ENCODE measurements around the gene MBP.

MBP gene

DNA sequence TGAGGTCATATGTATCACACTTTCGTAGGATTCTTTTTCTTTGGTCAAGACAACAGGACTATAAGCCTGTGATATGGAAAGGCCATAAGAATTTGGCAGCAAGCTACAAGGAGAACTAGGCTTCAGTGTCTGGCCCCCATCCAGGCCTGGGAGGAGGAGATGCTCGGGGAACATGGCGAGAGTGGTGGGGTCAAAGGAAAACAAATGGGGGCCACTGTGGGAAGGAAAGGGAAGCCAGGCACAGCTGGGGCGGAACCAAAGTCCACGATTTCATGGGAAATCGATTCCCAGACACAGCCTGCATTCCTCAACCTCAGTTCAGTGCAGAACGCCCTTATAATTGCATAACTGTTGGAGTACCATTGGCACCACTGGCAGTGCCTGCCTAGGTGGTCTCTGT, 58.2 kb downstream of the MBP start:
- ATAC-seq = no peak
- no peak for TF ChIP-seq ZNF70 (CRISPR knock-in tag; IDR thresholded peaks at IDR 0.05)
- no peak for TF ChIP-seq ARNTL (CRISPR knock-in tag; IDR thresholded peaks at IDR 0.05; ENCODE audit: borderline replicate concordance, low read depth)
- TF ChIP-seq, protein P1, sequence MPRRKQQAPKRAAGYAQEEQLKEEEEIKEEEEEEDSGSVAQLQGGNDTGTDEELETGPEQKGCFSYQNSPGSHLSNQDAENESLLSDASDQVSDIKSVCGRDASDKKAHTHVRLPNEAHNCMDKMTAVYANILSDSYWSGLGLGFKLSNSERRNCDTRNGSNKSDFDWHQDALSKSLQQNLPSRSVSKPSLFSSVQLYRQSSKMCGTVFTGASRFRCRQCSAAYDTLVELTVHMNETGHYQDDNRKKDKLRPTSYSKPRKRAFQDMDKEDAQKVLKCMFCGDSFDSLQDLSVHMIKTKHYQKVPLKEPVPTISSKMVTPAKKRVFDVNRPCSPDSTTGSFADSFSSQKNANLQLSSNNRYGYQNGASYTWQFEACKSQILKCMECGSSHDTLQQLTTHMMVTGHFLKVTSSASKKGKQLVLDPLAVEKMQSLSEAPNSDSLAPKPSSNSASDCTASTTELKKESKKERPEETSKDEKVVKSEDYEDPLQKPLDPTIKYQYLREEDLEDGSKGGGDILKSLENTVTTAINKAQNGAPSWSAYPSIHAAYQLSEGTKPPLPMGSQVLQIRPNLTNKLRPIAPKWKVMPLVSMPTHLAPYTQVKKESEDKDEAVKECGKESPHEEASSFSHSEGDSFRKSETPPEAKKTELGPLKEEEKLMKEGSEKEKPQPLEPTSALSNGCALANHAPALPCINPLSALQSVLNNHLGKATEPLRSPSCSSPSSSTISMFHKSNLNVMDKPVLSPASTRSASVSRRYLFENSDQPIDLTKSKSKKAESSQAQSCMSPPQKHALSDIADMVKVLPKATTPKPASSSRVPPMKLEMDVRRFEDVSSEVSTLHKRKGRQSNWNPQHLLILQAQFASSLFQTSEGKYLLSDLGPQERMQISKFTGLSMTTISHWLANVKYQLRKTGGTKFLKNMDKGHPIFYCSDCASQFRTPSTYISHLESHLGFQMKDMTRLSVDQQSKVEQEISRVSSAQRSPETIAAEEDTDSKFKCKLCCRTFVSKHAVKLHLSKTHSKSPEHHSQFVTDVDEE (CRISPR knock-in tag; IDR thresholded peaks at IDR 0.05) = no peak
- no peak for TF ChIP-seq CSDC2 (CRISPR knock-in tag; IDR thresholded peaks at IDR 0.05)
- TF ChIP-seq ZNF8 (CRISPR knock-in tag; IDR thresholded peaks at IDR 0.05) = no peak
- TF ChIP-seq PPARA (CRISPR knock-in tag; IDR thresholded peaks at IDR 0.05; ENCODE audit: borderline replicate concordance) = no peak
- no peak for TF ChIP-seq GLIS3 (CRISPR knock-in tag; IDR thresholded peaks at IDR 0.05)

DNA sequence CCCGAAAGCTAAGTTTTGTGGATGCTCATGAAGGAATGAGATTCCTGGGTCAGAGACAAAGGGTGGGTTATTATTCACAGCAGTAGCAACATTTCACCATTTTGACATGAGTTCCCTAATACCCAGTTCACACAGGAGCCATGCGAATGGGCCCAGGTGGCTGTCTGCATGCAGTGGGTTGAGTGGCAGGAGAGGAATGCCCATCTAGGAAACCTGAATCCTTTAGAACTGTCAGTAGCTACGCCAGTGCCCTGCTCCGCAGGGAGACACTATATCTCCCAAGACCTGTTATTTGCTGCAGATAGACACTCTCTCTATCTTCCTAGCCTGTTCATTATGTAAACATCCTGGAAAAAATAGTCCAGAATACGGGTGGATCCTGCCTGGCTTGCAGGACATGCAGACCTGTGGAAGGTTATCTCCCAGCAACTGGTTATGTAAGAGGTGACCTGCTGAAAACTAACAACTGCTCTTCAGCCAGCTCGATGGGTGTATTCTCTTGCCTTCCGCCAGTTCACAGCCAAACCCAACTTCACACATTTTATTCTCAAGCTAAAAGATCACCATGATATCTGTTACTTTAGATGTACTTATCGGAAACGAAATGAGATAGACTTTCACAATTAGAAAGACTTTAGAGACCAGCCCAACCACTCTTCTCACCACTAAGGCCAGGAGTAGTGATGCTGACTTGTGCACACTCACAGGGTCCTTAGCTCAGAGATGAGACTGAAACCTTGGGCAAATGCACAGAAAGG, 59.1 kb downstream of the MBP start:
- no peak for TF ChIP-seq ZC3H10 (CRISPR knock-in tag; IDR thresholded peaks at IDR 0.05)
- no peak for TF ChIP-seq GLIS3 (CRISPR knock-in tag; IDR thresholded peaks at IDR 0.05)
- TF ChIP-seq TCF4 (CRISPR knock-in tag; IDR thresholded peaks at IDR 0.05; ENCODE audit: borderline replicate concordance) = no peak
- no peak for TF ChIP-seq ESRRG (CRISPR knock-in tag; IDR thresholded peaks at IDR 0.05)
- no peak for TF ChIP-seq ZFP3 (CRISPR knock-in tag; IDR thresholded peaks at IDR 0.05)
- no peak for TF ChIP-seq SNAI2 (CRISPR knock-in tag; IDR thresholded peaks at IDR 0.05)
- TF ChIP-seq RARB (CRISPR knock-in tag; IDR thresholded peaks at IDR 0.05) = no peak
- no peak for TF ChIP-seq ZNF8 (CRISPR knock-in tag; IDR thresholded peaks at IDR 0.05)
- TF ChIP-seq, protein P2, sequence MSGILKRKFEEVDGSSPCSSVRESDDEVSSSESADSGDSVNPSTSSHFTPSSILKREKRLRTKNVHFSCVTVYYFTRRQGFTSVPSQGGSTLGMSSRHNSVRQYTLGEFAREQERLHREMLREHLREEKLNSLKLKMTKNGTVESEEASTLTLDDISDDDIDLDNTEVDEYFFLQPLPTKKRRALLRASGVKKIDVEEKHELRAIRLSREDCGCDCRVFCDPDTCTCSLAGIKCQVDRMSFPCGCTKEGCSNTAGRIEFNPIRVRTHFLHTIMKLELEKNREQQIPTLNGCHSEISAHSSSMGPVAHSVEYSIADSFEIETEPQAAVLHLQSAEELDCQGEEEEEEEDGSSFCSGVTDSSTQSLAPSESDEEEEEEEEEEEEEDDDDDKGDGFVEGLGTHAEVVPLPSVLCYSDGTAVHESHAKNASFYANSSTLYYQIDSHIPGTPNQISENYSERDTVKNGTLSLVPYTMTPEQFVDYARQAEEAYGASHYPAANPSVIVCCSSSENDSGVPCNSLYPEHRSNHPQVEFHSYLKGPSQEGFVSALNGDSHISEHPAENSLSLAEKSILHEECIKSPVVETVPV (CRISPR knock-in tag; IDR thresholded peaks at IDR 0.05) = no peak
- no peak for TF ChIP-seq ZFP30 (CRISPR knock-in tag; IDR thresholded peaks at IDR 0.05)
- no peak for TF ChIP-seq OSR1 (CRISPR knock-in tag; IDR thresholded peaks at IDR 0.05)
- TF ChIP-seq ZNF70 (CRISPR knock-in tag; IDR thresholded peaks at IDR 0.05) = no peak
- no peak for TF ChIP-seq POU6F1 (CRISPR knock-in tag; IDR thresholded peaks at IDR 0.05; ENCODE audit: borderline replicate concordance, low read depth)
- TF ChIP-seq, protein P1 (CRISPR knock-in tag; IDR thresholded peaks at IDR 0.05) = no peak
- TF ChIP-seq CSDC2 (CRISPR knock-in tag; IDR thresholded peaks at IDR 0.05) = no peak
- TF ChIP-seq PPARA (CRISPR knock-in tag; IDR thresholded peaks at IDR 0.05; ENCODE audit: borderline replicate concordance) = no peak
- no peak for ATAC-seq

DNA sequence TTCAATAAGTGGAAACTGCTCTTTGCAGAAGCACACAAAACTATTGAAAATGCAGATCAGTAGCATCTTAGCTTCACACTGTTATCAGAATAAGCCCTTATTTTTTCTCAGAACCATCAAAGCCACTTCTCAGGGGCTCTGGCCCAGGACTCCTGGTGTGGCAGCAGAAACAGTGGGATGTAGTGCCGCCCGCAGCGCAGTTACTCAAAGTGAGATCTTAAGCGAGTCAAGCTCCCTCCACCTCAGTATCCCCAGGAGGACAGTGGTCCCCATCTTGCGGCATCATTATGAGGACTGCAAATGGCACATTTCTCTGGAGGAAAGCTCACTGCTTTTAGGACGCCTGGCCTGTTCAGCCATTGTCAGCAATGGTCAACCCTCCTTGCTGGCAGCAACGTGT, 60.0 kb downstream of the MBP start:
- ATAC-seq = no peak
- TF ChIP-seq TOX (CRISPR knock-in tag; IDR thresholded peaks at IDR 0.05; ENCODE audit: borderline replicate concordance) (no peak), ZC3H10 (CRISPR knock-in tag; IDR thresholded peaks at IDR 0.05) (no peak), OSR1 (CRISPR knock-in tag; IDR thresholded peaks at IDR 0.05) (no peak), TCF4 (CRISPR knock-in tag; IDR thresholded peaks at IDR 0.05; ENCODE audit: borderline replicate concordance) (no peak), PPARA (CRISPR knock-in tag; IDR thresholded peaks at IDR 0.05; ENCODE audit: borderline replicate concordance) (no peak), CREB5 (CRISPR knock-in tag; IDR thresholded peaks at IDR 0.05; ENCODE audit: low read depth) (no peak), GLIS3 (CRISPR knock-in tag; IDR thresholded peaks at IDR 0.05) (no peak), ESRRG (CRISPR knock-in tag; IDR thresholded peaks at IDR 0.05) (no peak), ZNF70 (CRISPR knock-in tag; IDR thresholded peaks at IDR 0.05) (no peak), ISL1 (CRISPR knock-in tag; IDR thresholded peaks at IDR 0.05) (no peak), ZNF8 (CRISPR knock-in tag; IDR thresholded peaks at IDR 0.05) (no peak), ZNF565 (CRISPR knock-in tag; conservative IDR thresholded peaks at IDR 0.05; ENCODE audit: low read depth) (no peak)
- TF ChIP-seq, protein P2 (CRISPR knock-in tag; IDR thresholded peaks at IDR 0.05) = no peak
- TF ChIP-seq, protein P1 (CRISPR knock-in tag; IDR thresholded peaks at IDR 0.05) = no peak

Data from SK-N-SH treated with all-trans-retinoic acid at 6 μM for 48 hours (cell line).